RWPE2 (cell line): ENCODE measurements around the gene SPATA31D4.
A peak's percentile ranks its signal among the peaks of the same experiment; 100 is the strongest.

Experiments
- ATAC-seq: fragments of 200-7000 bp; cut with Tn5 transposase; 3 replicates; pipeline ENCODE4 v1.9.1; 2021; ENCODE audit warnings: low read depth
- DNase-seq: peaks from one replicate; pipeline ENCODE4 v3.0.0-alpha.2; 2020; ENCODE audit warnings: low spot score
- H3K27ac ChIP-seq: fragments of 450-650 bp; 2 replicates; pipeline ENCODE4 v1.5.1; 2017; ENCODE audit warnings: mild to moderate bottlenecking; ENCODE audit not compliant: poor library complexity, severe bottlenecking
- H3K27me3 ChIP-seq: fragments of 250-450 bp; sonication (Bioruptor Pico); 2 replicates; pipeline ENCODE4 v1.5.1; 2021; ENCODE audit warnings: mild to moderate bottlenecking, moderate library complexity; ENCODE audit not compliant: insufficient read depth, poor library complexity, severe bottlenecking
- H3K36me3 ChIP-seq: fragments of 250-450 bp; sonication (Bioruptor Pico); 2 replicates; pipeline ENCODE4 v1.5.1; 2020; ENCODE audit warnings: low read depth, mild to moderate bottlenecking, moderate library complexity
- H3K4me1 ChIP-seq: fragments of 250-450 bp; sonication (Bioruptor Pico); 2 replicates; pipeline ENCODE4 v1.5.1; 2021; ENCODE audit warnings: mild to moderate bottlenecking, moderate library complexity; ENCODE audit not compliant: insufficient read depth, poor library complexity, severe bottlenecking
- H3K4me3 ChIP-seq: fragments of 250-450 bp; sonication (Bioruptor Pico); 2 replicates; pipeline ENCODE4 v1.5.1; 2021; ENCODE audit warnings: mild to moderate bottlenecking, moderate library complexity; ENCODE audit not compliant: severe bottlenecking
- H3K9me3 ChIP-seq: fragments of 250-450 bp; sonication (Bioruptor Pico); 2 replicates; pipeline ENCODE4 v1.5.1; 2021; ENCODE audit warnings: mild to moderate bottlenecking, moderate library complexity; ENCODE audit not compliant: severe bottlenecking
- TF ChIP-seq, protein P1 (sequence below): fragments of 450-650 bp; IDR thresholded peaks from one replicate; pipeline ENCODE4 v1.5.1; 2017; ENCODE audit warnings: mild to moderate bottlenecking, moderate library complexity; ENCODE audit not compliant: poor library complexity, severe bottlenecking

SPATA31D4 gene

DNA sequence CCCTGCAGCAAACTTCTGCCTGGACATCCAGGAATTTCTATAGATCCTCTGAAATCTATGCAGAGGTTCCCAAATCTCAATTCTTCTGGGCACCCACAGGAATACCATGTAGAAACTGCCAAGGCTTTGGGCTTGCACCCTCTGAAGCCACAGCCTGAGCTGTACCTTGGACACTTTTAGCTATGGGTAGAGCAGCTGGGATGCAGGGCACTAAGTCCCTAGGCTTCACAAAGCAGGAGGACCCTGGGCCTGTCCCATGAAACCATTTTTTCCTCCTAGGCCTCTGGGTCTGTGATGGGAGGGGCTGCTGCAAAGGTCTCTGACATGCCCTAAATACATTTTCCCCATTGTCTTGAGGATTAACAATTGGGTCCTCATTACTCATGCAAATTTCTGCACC lies 27.4 kb downstream of the SPATA31D4 start:
- H3K27ac ChIP-seq, result no peak overlapping the region
- no peaks in the 10 kb centered on the region for H3K4me1 ChIP-seq
- TF ChIP-seq, protein P1, sequence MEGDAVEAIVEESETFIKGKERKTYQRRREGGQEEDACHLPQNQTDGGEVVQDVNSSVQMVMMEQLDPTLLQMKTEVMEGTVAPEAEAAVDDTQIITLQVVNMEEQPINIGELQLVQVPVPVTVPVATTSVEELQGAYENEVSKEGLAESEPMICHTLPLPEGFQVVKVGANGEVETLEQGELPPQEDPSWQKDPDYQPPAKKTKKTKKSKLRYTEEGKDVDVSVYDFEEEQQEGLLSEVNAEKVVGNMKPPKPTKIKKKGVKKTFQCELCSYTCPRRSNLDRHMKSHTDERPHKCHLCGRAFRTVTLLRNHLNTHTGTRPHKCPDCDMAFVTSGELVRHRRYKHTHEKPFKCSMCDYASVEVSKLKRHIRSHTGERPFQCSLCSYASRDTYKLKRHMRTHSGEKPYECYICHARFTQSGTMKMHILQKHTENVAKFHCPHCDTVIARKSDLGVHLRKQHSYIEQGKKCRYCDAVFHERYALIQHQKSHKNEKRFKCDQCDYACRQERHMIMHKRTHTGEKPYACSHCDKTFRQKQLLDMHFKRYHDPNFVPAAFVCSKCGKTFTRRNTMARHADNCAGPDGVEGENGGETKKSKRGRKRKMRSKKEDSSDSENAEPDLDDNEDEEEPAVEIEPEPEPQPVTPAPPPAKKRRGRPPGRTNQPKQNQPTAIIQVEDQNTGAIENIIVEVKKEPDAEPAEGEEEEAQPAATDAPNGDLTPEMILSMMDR, result no peak
- H3K27me3 ChIP-seq, result no peaks in the 10 kb centered on the region
- H3K9me3 ChIP-seq, result peaks cover 3% of the 10 kb centered on the region
- DNase-seq, result no peak
- ATAC-seq, result no peak
- no peaks in the 10 kb centered on the region for H3K36me3 ChIP-seq
- H3K4me3 ChIP-seq, result no peak overlapping the region

DNA sequence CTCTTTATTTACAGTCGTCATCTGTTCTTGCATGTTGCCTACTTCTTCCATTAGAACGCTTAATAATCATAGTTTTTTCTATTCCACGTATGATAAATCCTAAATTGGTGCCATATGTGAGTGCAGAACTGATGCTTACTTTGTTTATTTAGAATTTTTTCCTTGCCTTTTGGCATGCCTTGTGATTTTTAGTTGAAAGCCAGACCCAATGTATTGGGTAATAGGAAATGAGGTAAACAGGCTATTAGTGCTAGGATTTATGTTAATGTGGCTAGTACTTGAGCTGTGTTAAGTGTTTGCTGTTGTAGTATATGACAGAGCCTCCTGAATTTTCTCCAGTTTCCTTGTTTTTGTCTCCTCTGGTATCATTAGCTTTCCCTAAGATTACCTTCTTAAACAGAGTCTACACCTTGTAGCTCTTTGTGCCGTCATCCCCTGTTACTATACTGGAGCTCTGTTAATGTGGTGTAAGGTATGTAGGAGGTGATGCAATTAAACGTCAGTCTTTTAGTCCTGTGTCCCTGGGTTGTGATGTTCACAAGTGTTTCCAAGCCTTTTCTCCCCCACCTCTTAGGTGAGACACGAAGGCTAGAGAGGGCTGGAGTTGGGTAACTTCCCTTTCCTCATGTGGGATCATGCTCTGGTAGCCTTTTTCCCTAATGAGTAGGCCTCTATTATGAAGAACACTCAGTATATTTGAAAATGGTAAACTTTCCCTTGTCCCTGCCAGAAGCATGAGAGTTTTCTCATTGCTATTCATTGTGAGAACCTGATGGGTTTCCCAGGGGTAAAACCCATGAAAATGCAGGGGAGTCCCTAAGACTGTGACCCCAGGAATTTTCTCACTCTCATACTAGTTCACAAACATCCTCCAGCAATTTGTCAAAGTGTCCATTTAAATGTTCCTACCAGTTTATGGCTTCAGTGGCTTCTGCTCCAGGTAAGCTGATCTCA lies 36.3 kb downstream of the SPATA31D4 start:
- Histone ChIP-seq H3K9me3 (no peaks in the 10 kb centered on the region), H3K36me3 (no peaks in the 10 kb centered on the region), H3K27me3 (no peaks in the 10 kb centered on the region), H3K4me3 (no peak overlapping the region), H3K4me1 (no peaks in the 10 kb centered on the region), H3K27ac (no peak overlapping the region)
- ATAC-seq (no peak), DNase-seq (no peak)
- TF ChIP-seq, protein P1, result no peak

DNA sequence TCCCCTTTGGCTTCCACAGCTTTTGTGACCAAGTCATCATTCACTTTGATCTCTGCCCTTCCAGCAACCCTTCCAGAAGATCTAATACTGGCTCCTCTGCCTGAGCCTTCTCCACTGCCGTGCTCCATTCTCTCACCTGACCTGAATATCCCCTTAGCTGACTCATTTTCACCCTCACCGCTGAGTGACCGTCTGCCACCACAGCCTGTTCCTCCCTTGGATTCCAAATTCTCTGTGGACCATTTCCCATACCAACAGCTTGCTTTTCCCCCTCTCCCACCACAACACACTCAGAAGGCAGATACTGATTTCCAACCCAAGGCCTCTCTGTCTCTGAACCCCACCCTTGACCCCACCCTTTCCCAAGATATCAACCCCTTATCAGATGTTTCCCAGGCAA lies 39.8 kb downstream of the SPATA31D4 start:
- Histone ChIP-seq H3K4me3 (no peak overlapping the region), H3K9me3 (no peaks in the 10 kb centered on the region), H3K27me3 (no peaks in the 10 kb centered on the region), H3K4me1 (no peaks in the 10 kb centered on the region), H3K36me3 (no peaks in the 10 kb centered on the region), H3K27ac (no peak overlapping the region)
- TF ChIP-seq, protein P1, result no peak
- no peak for DNase-seq
- no peak for ATAC-seq

DNA sequence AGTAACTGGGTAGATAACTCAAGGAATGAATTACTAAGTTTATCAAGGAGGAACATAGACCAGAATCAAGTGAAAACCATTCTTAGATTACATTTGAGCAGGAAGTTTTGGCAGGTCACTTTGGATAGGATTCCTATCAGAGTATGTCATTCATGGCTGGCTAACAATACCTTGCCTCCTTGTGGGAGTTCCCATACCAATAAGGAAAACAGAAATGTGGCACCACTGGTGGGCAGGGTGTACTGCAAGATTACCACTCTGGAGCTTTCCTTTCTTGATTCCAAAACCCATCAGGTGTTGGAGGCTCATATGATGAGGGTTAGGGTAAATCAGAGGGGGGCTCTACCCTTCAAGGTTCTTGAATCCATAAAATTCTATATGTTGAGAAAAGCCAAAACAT lies 41.7 kb downstream of the SPATA31D4 start:
- H3K4me1 ChIP-seq, result no peaks in the 10 kb centered on the region
- H3K27ac ChIP-seq, result no peak overlapping the region
- no peaks in the 10 kb centered on the region for H3K9me3 ChIP-seq
- DNase-seq, result no peak
- TF ChIP-seq, protein P1, result no peak
- H3K36me3 ChIP-seq, result no peaks in the 10 kb centered on the region
- no peaks in the 10 kb centered on the region for H3K27me3 ChIP-seq
- no peak overlapping the region for H3K4me3 ChIP-seq
- ATAC-seq, result 0 out of 3 replicates have a peak, but pooled peaks have one; percentile 31

DNA sequence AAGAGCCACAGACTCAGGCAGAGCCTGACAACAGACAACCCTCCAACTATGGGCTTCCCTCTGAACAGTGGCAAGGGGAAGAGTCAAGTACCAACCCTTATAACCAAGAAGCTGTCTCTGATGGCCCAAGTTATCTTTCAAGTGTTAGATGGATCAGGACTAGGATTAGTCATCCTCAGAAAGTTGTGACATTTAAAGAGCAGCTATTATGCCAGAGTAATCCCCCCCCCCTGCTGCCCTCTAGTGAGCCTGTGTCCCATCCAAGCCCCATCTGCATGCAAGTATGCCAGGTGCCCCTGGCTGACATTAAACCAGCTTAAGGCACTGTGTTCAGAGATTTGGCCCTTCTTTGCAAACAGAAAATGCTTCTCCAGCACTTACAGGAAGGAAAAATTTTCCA lies 43.5 kb downstream of the SPATA31D4 start:
- no peak for ATAC-seq
- Histone ChIP-seq H3K4me3 (no peak overlapping the region), H3K4me1 (no peaks in the 10 kb centered on the region), H3K27me3 (no peaks in the 10 kb centered on the region), H3K36me3 (no peaks in the 10 kb centered on the region), H3K9me3 (no peaks in the 10 kb centered on the region), H3K27ac (no peak overlapping the region)
- no peak for DNase-seq
- TF ChIP-seq, protein P1, result no peak
